T-helper 1 cell (primary cell): ENCODE data around the gene TMC7.
A peak's percentile ranks its signal among the peaks of the same experiment; 100 is the strongest.

Experiments used
- DNase-seq, 5 donors: peaks; one replicate each; pipeline ENCODE4 v3.0.0-alpha.2; 2012 to 2020

The TMC7 gene

GRCh38 chr16:19092653-19093410 is 109.1 kb downstream of the TMC7 start:
- DNase-seq: no peak

GRCh38 chr16:19093631-19094541 is 110.2 kb downstream of the TMC7 start:
- no peak for DNase-seq

DNA sequence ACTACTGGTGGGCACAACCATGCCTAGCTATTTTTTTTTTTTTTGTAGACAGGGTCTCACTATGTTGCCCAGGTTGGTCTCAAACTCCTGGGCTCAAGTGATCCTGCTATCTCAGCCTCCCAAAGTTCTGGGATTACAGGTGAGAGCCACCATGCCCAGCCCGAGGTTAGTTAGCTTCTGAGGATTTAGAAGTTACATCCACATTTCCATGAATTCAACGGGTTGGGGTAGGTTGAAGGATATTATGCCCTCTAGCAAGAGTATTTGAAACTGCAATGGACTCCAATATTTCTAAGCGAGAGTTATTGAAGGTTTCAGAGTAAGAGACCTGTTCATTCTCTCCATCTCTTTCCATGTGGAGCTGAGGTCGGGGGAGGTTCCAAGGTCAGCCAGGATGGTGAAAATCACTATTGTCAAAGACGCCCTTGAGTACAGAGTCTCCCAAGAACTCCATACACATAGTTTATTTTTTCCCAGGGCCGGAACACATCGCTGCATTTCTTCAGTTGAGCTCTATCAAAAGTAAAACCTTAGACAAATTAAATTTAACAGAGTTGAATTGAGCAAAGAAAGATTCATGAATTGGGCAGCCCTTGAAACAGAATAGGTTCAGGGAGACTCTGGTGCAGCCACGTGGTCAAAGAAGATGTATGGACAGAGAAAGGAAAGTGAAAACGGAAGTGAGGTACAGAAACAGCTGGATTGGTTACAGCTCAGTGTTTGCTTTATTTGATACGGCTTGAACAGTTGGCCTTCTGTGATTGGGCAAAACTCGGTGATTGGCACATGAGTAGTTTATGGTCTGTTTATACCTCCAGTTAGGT is 111.0 kb downstream of the TMC7 start:
- DNase-seq: peak in 1 of 5 donors; percentile 15

DNA sequence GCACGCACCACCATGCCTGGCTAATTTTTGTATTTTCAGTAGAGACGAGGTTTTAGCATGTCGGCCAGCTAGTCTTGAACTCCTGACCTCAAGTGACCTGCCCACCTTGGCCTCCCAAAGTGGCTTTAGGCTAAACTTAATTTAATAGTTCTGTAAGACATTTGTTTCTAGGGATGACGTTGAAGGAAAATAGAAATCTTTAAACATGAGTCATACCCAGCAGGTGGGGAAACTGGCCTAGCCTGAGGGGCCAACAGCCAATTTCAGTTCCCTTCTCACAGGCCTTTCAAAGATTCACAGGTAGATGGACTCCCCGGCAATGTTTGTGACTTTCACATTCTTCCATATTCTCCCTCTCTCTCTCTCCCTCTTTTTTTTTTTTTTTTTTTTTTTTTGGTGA is 111.9 kb downstream of the TMC7 start:
- no peak for DNase-seq

- DNase-seq: no peak
Measured at GRCh38 chr16:19098173-19098572, 114.4 kb downstream of the TMC7 start.

- DNase-seq: no peak
Measured at GRCh38 chr16:19102187-19102872, 118.6 kb downstream of the TMC7 start.

DNA sequence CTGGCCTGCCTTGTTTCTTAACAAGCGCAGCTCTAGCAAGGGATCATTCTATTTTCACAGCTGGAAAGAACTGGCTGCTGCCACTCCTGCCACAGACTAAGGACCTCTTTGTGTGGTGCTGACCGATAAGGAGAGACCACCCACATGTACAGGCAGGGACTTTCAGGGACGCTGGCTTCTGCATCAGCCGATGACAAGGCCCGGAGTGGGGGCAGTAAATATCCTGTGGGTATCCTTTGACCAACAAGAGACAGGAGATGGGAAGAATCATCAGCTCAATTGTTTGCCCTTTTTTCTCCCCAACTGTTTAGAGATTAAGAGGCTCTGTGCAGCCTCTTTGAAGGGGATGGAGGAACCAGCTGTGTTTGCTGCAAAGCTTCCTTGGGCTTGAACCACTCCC is 120.9 kb downstream of the TMC7 start:
- no peak for DNase-seq

- no peak for DNase-seq
Measured at GRCh38 chr16:19105131-19105530, 121.4 kb downstream of the TMC7 start.

DNA sequence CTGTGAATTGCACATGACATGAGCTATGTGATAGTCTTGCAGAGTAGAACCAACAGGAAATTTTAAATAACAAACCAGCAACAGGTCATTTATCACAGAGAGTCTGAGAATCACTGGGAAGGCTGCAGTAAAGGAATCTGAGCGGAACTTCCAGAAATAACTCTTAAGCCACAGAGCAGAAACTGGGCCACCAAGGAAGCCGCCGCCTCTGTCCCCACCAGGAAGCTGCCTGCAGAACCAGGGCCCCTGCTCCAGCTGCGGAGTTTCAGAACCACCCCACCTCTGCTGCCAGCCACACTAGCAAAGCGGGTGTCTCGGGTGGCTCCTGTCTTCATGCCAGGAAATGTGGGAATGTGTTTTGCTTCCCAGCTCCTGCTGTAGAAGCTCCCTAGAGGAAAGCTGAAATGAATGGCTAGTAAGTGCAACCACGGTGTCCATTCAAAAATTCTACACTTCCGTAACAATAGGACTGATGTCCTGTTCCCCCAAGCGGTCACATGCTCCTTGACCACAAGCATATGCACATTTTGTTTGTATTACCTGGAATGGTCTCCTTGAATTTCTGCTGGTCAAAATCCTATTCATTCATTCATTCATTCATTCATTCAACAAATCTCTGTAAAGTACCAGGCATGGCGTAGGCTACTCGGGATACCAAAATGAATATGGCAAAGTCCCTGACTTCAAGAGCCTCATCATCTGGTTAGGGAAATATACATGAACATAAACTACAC is 122.3 kb downstream of the TMC7 start:
- no peak for DNase-seq

DNA sequence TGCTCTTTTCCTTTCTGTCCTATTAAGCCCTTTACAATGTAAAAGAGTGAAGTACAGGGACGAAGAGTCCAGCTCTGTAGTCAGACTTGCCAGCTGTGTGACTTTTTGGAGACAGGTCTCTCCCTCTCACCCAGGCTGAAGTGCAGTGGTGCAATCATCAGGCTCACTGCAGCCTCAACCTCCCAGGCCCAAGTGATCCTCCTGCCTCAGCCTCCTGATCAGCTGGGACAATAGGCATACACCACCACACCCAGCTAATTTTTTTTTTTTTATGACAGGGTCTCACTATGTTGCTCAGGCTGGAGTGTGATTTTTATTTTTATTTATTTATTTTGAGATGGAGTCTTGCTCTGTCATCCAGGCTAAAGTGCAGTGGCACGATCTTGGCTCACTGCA is 122.9 kb downstream of the TMC7 start:
- DNase-seq: no peak

GRCh38 chr16:19108409-19109287 is 124.9 kb downstream of the TMC7 start:
- no peak for DNase-seq

DNA sequence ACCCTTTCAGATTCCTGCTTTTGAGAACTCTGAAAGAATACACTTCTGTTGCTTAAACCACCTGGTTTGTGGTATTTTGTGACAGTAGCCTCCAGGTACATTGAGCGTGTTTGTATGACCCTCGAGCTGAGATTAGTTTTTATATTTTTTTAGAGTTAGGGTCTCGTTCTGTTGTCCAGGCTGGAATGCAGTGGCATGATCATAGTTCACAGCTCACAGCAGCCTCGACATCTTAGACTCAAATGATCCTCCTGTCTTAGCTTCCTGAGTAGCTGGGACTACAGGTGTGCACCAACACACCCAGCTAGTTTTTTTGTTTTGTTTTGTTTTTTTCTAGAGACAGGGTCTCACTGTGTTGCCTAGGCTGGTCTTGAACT is 125.5 kb downstream of the TMC7 start:
- DNase-seq: no peak

DNA sequence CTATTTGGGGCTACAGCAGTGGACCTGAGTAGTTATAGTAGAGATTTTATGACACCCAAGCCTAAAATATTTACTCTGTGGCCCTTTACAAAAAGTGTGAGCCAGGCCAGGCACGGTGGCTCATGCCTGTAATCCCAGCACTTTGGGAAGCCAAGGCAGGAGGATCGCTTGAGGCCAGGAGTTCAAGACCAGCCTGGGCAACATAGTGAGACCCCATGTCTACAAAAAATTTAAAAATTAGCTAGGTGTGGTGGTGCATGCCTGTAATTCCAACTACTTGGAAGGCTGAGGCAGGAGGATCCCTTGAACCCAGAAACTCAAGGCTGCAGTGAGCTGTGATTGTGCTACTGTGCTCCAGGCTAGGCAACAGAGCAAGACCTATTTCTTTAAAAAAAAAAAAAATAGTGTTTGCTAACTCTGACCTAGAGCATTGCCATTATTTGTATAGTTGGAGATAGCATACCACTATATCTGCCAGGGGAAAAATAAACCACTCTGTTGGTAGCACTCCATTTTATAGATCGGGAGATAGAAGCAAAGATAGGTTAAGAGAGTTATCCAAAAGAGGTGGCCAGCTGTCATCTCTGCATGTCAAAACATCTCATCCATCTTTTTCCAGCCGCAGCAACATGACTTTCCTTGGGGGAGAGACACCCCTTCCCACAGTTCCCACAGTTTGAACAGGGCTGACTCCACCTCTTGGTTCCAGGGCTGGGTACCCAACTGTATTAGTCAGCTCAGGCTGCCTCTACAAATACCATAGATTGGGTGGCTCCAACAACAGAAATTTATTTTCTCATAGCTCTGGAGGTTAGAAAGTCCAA is 127.0 kb downstream of the TMC7 start:
- no peak for DNase-seq

DNA sequence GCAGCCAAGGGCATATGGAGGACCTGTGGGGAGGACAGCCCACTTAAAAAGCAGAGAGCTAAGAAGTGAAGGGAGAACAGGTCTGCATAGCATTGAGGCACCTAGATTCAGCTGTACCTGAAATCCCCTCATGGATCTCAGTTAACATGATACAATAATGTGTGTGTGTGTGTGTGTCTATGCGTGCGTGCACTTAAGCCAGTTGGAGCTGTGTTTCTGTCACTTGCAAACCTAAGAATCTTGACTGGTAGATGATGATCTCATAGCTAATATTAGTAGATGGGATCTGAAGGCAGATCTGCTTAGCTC is 128.3 kb downstream of the TMC7 start:
- no peak for DNase-seq
